Natural killer cell (primary cell): ENCODE measurements around the gene NCAM2. TPM values are rescaled to one million over a fixed set of nuclear protein-coding genes. Genes with fewer than 3 reads are reported as not detected.
"Not testable (repeated sequence)": the region's sequence is repeated elsewhere in the genome, so short reads cannot be mapped to it uniquely, and the experiment has no call there.

ENCODE experiments used
- ATAC-seq, 3 donors: fragments of 150-1000 bp in 2 of 3; fragments of 200-7000 bp in 1 of 3; cut with Tn5 transposase; 1 replicate in 1 of 3; 2 replicates in 2 of 3; pipeline ENCODE4 v1.10.0; 2021; ENCODE audit warnings: mild to moderate bottlenecking in 2 of 3, moderate library complexity in 2 of 3
- DNase-seq, 2 donors: peaks; one replicate each; pipeline versions ENCODE4 v3.0.0 to v3.0.0-alpha.2; 2013 to 2021; ENCODE audit warnings: mixed read lengths in 1 of 2
- H3K27ac ChIP-seq: one replicate; pipeline ENCODE4 v1.5.1; 2013; ENCODE audit warnings: mild to moderate bottlenecking, low read length
- H3K27me3 ChIP-seq: one replicate; pipeline ENCODE4 v1.6.1; 2013; ENCODE audit warnings: low read length; ENCODE audit not compliant: control insufficient read depth, insufficient read depth
- H3K36me3 ChIP-seq: one replicate; pipeline ENCODE4 v1.6.1; 2013; ENCODE audit warnings: low read length; ENCODE audit not compliant: control insufficient read depth, insufficient read depth
- H3K4me1 ChIP-seq: one replicate; pipeline ENCODE4 v1.6.1; 2013; ENCODE audit warnings: low read length; ENCODE audit not compliant: control insufficient read depth, insufficient read depth
- H3K4me3 ChIP-seq: one replicate; pipeline ENCODE4 v1.5.1; 2013; ENCODE audit warnings: low read length
- H3K9me3 ChIP-seq: one replicate; pipeline ENCODE4 v1.6.1; 2013; ENCODE audit warnings: low read length; ENCODE audit not compliant: control insufficient read depth, insufficient read depth
- H3K27ac Mint-ChIP-seq, 2 donors: one replicate each; pipeline ENCODE4 v1.8.0; 2022; ENCODE audit warnings: mild to moderate bottlenecking in 2 of 2, mixed read lengths in 2 of 2, moderate library complexity in 1 of 2
- H3K27me3 Mint-ChIP-seq, 2 donors: one replicate each; pipeline ENCODE4 v1.8.0; 2022; ENCODE audit warnings: low read depth in 2 of 2, mixed read lengths in 2 of 2
- H3K36me3 Mint-ChIP-seq: one replicate; pipeline ENCODE4 v1.8.0; 2022; ENCODE audit warnings: mixed read lengths
- H3K4me1 Mint-ChIP-seq, 2 donors: one replicate each; pipeline ENCODE4 v1.8.0; 2022; ENCODE audit warnings: mixed read lengths in 2 of 2
- H3K4me3 Mint-ChIP-seq: one replicate; pipeline ENCODE4 v1.8.0; 2022; ENCODE audit warnings: mild to moderate bottlenecking, moderate library complexity, mixed read lengths
- H3K9me3 Mint-ChIP-seq, 2 donors: one replicate each; pipeline ENCODE4 v1.8.0; 2022; ENCODE audit warnings: mixed read lengths in 2 of 2
- WGBS: methylation state at CpG from one replicate; pipeline ENCODE4 v1.1.7; 2013; ENCODE audit warnings: missing lambda C conversion rate; ENCODE audit not compliant: insufficient coverage; 5-methylcytosine and 5-hydroxymethylcytosine counted together
- intact Hi-C: fragments of 100-400 bp; cut with micrococcal nuclease; formaldehyde crosslinking; loops from one replicate; pipeline ENCODE4 v1.14.2; 2022
- total RNA-seq, 4 donors: library from RNA; stranded (reverse); fragments of 120-200 nt in 1 of 4; gene quantifications; one replicate each; pipeline versions ENCODE4 v1.2.3 to v1.2.4, GENCODE V29; 2013 to 2022
- TF ChIP-seq, protein P1 (sequence below): fragments of 200-600 bp; IDR thresholded peaks from one replicate; pipeline ENCODE4 v1.8.0; 2022; ENCODE audit warnings: antibody characterized with exemption

The NCAM2 gene
- total RNA-seq, 3 donors from 2014 or later (not counting 1 experiment from before 2014, with no cell fraction given), result not detected

DNA sequence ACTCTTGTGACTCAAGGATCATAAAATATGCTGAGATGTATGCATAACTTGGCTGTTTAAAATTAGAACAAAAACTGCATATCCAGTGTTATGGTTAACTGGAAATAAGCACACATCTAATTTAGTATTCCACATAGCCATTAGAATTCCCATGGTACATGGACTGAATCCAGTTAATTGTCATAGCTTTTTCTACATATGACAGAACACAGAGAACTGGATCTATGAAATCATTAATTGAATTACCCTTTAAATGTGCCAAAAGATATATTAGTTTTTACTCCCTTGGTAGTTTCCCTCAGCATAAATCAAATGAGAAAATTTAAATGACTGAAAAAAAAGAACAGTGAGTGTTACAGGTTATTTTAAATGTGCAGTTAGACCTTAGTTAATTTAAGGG, 395.9 kb downstream of the NCAM2 start:
- Histone ChIP-seq H3K4me1 (no peaks in the 10 kb centered on the region), H3K36me3 (no peaks in the 10 kb centered on the region), H3K4me3 (no peak overlapping the region), H3K27me3 (no peaks in the 10 kb centered on the region), H3K9me3 (peaks cover 15% of the 10 kb centered on the region), H3K27ac (no peak overlapping the region)
- no peak for ATAC-seq
- no peak for DNase-seq
- intact Hi-C loops, result no loop called here
- H3K4me3 Mint-ChIP-seq, result no peak overlapping the region
- peaks cover 9% of the 10 kb centered on the region for H3K36me3 Mint-ChIP-seq
- H3K27me3 Mint-ChIP-seq, result no peaks in the 10 kb centered on the region
- peaks cover 6 to 14% of the 10 kb centered on the region in 2 donors for H3K9me3 Mint-ChIP-seq
- TF ChIP-seq, protein P1, sequence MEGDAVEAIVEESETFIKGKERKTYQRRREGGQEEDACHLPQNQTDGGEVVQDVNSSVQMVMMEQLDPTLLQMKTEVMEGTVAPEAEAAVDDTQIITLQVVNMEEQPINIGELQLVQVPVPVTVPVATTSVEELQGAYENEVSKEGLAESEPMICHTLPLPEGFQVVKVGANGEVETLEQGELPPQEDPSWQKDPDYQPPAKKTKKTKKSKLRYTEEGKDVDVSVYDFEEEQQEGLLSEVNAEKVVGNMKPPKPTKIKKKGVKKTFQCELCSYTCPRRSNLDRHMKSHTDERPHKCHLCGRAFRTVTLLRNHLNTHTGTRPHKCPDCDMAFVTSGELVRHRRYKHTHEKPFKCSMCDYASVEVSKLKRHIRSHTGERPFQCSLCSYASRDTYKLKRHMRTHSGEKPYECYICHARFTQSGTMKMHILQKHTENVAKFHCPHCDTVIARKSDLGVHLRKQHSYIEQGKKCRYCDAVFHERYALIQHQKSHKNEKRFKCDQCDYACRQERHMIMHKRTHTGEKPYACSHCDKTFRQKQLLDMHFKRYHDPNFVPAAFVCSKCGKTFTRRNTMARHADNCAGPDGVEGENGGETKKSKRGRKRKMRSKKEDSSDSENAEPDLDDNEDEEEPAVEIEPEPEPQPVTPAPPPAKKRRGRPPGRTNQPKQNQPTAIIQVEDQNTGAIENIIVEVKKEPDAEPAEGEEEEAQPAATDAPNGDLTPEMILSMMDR, result no peak
- no peaks in the 10 kb centered on the region for H3K4me1 Mint-ChIP-seq
- no peak overlapping the region for H3K27ac Mint-ChIP-seq

DNA sequence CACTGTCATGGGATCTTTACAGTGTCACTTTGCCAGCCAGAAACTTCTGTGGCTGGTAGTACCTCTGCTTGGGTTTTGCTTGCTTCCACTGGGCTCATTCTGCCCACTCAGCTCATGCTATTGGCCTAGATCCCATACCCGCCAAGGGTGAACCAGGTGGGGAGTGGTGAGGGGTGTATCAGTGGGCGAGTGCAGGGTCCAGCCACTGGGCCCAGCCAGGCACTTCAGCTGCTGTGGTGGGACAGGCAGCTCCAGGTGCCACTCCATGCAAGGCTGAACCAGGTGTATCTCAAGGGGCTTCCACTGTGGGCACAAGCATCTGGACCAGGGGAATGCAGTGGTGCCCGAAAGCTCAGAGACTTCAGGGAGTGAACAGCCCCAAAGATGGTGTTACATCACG, 398.2 kb downstream of the NCAM2 start:
- WGBS, result 89% methylated on average over 4 of the region's 4 CpGs
- Mint-ChIP-seq H3K36me3 (peaks cover 9% of the 10 kb centered on the region), H3K27me3 (no peaks in the 10 kb centered on the region), H3K4me1 (no peaks in the 10 kb centered on the region), H3K27ac (no peak overlapping the region), H3K4me3 (no peak overlapping the region), H3K9me3 (peaks cover 6 to 12% of the 10 kb centered on the region in 2 donors)
- Histone ChIP-seq H3K9me3 (peaks cover 15% of the 10 kb centered on the region), H3K27ac (no peak overlapping the region), H3K36me3 (no peaks in the 10 kb centered on the region), H3K27me3 (no peaks in the 10 kb centered on the region), H3K4me1 (no peaks in the 10 kb centered on the region), H3K4me3 (no peak overlapping the region)
- TF ChIP-seq, protein P1, result no peak
- DNase-seq, result no peak
- no peak for ATAC-seq
- intact Hi-C loops, result no loop called here

DNA sequence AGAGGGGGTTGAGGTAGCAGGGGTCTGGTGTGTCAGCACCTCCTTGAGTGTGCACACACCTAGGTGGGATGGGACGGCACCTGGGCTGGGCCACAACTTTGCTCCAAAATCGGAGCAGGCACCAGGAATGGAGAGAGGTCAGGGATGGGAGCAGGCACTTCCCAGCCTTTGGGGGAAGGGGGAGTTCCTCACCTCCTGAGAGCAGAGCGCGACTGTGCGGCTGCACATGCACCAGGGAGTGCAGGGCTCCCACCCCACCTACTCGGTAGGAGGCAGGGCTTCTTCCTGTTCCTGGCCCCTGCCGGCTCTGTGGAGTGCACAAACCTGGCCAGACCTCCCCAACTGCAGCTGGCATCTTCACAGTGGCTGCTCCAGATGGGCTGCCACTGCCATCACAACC, 399.3 kb downstream of the NCAM2 start:
- no peaks in the 10 kb centered on the region for H3K36me3 ChIP-seq
- DNase-seq (no peak), ATAC-seq (no peak)
- H3K9me3 ChIP-seq, result peaks cover 15% of the 10 kb centered on the region
- peaks cover 6 to 14% of the 10 kb centered on the region in 2 donors for H3K9me3 Mint-ChIP-seq
- no peak overlapping the region for H3K27ac ChIP-seq
- H3K27ac Mint-ChIP-seq, result no peak overlapping the region
- H3K4me1 ChIP-seq, result no peaks in the 10 kb centered on the region
- TF ChIP-seq, protein P1, result no peak
- 88% methylated on average over 7 of the region's 7 CpGs for WGBS
- H3K4me1 Mint-ChIP-seq, result no peaks in the 10 kb centered on the region
- no peaks in the 10 kb centered on the region for H3K27me3 Mint-ChIP-seq
- H3K4me3 Mint-ChIP-seq, result no peak overlapping the region
- intact Hi-C loops, result no loop called here
- H3K4me3 ChIP-seq, result no peak overlapping the region
- H3K27me3 ChIP-seq, result no peaks in the 10 kb centered on the region
- H3K36me3 Mint-ChIP-seq, result peaks cover 10% of the 10 kb centered on the region

DNA sequence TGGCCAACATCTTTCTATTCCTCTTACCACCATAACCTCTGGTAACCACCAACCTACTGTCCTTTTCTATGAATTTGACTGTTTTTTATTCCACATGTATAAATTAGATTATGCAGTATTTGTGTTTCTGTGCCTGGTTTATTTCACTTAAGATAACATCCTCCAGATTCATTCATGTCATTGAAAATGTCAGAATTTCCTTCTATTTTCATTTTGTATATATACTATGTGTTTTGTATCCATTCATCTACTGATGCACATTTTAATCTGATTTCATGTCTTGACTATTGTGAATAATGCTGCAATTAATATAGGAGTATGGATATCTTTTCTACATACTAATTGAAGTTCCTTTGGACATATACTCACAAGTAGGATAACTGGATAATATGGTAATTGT, 403.2 kb downstream of the NCAM2 start:
- TF ChIP-seq, protein P1, result no peak
- no peaks in the 10 kb centered on the region for H3K27me3 Mint-ChIP-seq
- DNase-seq (no peak), ATAC-seq (no peak)
- peaks cover 7% of the 10 kb centered on the region for H3K36me3 Mint-ChIP-seq
- no peaks in the 10 kb centered on the region for H3K4me1 ChIP-seq
- no peak overlapping the region for H3K27ac Mint-ChIP-seq
- peaks cover 13% of the 10 kb centered on the region for H3K9me3 ChIP-seq
- H3K4me3 ChIP-seq, result no peak overlapping the region
- H3K4me1 Mint-ChIP-seq, result no peaks in the 10 kb centered on the region
- intact Hi-C loops, result no loop called here
- H3K27me3 ChIP-seq, result no peaks in the 10 kb centered on the region
- peaks cover 9 to 10% of the 10 kb centered on the region in 2 donors for H3K9me3 Mint-ChIP-seq
- H3K27ac ChIP-seq, result no peak overlapping the region
- H3K36me3 ChIP-seq, result no peaks in the 10 kb centered on the region
- no peak overlapping the region for H3K4me3 Mint-ChIP-seq

DNA sequence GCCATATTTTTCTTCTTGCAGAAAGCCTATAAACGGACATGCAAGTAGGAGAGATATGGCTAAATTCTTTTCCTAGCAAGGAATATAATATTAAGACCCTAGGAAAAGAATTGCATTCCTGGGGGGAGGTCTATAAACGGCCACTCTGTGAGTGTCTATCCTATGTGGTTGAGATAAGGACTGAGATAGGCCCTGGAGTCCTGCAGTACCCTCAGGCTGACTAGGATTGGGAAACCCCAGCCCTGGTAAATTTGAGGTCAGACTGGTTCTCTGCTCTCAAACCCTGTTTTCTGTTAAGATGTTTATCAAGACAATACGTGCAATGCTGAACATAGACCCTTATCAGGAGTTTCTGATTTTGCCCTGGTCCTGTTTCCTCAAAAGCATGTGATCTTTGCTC, 404.0 kb downstream of the NCAM2 start:
- H3K27me3 Mint-ChIP-seq, H3K4me3 ChIP-seq, H3K9me3 Mint-ChIP-seq, H3K36me3 Mint-ChIP-seq, H3K4me3 Mint-ChIP-seq, H3K4me1 Mint-ChIP-seq, H3K27me3 ChIP-seq, intact Hi-C loops, H3K9me3 ChIP-seq, DNase-seq, H3K27ac Mint-ChIP-seq, H3K36me3 ChIP-seq, H3K4me1 ChIP-seq, ATAC-seq, H3K27ac ChIP-seq: not testable (repeated sequence)
- WGBS, result 76% methylated on average over 3 of the region's 3 CpGs

DNA sequence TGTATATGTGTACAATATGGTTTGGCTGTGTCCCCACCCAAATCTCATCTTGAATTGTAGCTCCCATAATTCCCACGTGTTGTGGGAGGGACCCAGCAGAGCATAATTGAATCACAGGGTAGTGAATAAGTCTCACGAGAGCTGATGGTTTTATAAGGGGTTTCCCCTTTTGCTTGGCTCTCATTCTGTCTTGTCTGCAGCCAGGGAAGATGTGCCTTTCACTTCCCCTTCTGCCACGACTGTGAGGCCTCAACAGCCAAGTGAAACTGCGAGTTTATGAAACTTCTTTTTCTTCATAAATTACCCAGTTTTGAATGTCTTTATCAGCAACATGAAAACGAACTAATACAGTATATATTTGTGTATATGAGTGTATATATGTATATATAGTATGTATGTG, 406.1 kb downstream of the NCAM2 start:
- H3K36me3 Mint-ChIP-seq, intact Hi-C loops, DNase-seq, H3K4me1 ChIP-seq, H3K4me3 Mint-ChIP-seq, ATAC-seq, H3K9me3 ChIP-seq, H3K27me3 ChIP-seq, H3K4me3 ChIP-seq, H3K27ac Mint-ChIP-seq, H3K27ac ChIP-seq, H3K4me1 Mint-ChIP-seq, H3K36me3 ChIP-seq, H3K27me3 Mint-ChIP-seq, H3K9me3 Mint-ChIP-seq: not testable (repeated sequence)
- WGBS, result 41% methylated on average over 2 of the region's 5 CpGs
